ENCODE data around the gene RPEL1.
"Not testable (repeated sequence)": the region's sequence is repeated elsewhere in the genome, so short reads cannot be mapped to it uniquely, and the experiment has no call there.

Gene RPEL1

GRCh38 chr10:103245587-103245986, at the start of gene RPEL1:
Gene RPEL1, plus strand, starts transcription at chr10:103245887. Its CDS starts 110 bp downstream, at chr10:103245997.
- not testable (repeated sequence) for H3K4me3 ChIP-seq (ENCODE audit: low read depth, low read length)

GRCh38 chr10:103196516-103196915, 49.2 kb upstream of the RPEL1 start:
- no peak overlapping the region for H3K4me3 ChIP-seq (ENCODE audit: low read depth, low read length)

- H3K4me3 ChIP-seq (ENCODE audit: low read depth, low read length) = no peak overlapping the region
Measured at GRCh38 chr10:103197174-103197573, 48.5 kb upstream of the RPEL1 start.

DNA sequence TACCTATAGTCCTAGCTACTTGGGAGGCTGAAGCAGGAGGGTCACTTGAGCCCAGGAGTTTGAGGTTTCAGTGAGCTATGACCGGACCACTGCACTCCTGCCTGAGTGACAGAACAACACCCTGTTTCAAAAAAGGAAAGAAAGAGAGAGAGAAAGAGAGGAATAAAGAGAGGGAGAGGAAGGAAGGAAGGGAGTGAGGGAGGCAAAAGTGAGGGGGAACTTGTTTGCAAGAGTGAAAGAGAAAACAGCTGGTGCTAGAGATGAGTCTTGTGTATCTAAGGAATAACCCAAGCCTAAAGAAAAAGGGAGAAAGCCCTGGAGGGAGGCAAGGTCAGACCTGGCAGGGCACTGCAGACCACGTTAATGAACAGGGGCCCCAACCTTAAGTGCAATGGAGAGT, 47.8 kb upstream of the RPEL1 start:
- H3K4me3 ChIP-seq (ENCODE audit: low read depth, low read length) = no peak overlapping the region

DNA sequence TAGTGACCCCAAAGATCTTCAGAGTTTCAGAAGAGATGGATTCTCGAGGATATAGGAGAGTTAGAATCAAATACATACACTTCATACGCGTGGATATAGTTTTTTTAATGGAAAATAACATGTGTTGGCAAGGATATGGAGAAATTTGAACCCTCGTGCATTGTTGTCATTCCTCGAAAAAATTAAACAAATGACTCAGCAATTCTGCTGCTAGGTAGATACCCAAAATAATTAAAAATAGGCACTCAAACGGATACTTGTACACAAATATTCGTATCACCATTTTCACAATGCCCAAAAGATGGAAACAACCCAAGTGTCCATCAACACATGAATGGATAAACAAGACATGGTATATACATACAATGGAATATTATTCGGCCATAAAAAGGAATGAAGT, 47.0 kb upstream of the RPEL1 start:
- H3K4me3 ChIP-seq (ENCODE audit: low read depth, low read length) = no peak overlapping the region

DNA sequence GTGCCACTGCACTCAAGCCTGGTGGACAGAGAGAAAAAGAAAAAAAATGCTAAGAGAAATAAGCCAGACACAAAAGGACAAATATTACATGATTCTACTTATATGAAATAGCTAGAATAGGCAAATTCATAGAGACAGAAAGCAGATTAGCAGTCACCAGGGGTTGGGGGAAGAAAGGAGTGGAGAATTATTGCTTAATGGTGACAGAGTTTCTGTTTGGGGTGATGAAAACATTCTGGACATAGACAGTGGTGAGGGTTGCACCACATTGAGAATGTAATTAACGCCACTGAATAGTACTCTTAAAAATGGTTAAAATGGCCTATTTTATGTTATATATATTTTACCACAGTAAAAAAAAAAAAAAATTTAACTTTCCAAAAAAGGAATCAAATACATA, 46.2 kb upstream of the RPEL1 start:
- H3K4me3 ChIP-seq (ENCODE audit: low read depth, low read length) = no peak overlapping the region

DNA sequence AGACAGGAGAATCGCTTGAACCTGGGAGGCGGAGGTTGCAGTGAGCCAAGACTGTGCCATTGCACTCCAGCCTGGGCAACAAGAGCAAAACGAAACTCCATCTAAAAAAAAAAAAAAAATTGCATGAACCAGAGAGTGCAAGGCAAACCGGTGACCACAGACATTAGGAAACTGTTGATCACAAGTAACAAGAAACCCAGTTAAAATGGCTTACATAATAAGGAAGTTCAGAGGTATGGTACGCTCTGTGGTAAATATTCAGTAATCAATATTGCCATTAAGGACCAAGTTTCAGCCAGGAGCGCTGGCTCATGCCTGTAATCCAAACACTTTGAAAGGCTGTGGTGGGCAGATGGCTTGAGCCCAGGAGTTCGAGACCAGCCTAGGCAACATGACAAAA, 43.4 kb upstream of the RPEL1 start:
- no peak overlapping the region for H3K4me3 ChIP-seq (ENCODE audit: low read depth, low read length)

- H3K4me3 ChIP-seq (ENCODE audit: low read depth, low read length) = no peak overlapping the region
Measured at GRCh38 chr10:103203466-103203865, 42.2 kb upstream of the RPEL1 start.

DNA sequence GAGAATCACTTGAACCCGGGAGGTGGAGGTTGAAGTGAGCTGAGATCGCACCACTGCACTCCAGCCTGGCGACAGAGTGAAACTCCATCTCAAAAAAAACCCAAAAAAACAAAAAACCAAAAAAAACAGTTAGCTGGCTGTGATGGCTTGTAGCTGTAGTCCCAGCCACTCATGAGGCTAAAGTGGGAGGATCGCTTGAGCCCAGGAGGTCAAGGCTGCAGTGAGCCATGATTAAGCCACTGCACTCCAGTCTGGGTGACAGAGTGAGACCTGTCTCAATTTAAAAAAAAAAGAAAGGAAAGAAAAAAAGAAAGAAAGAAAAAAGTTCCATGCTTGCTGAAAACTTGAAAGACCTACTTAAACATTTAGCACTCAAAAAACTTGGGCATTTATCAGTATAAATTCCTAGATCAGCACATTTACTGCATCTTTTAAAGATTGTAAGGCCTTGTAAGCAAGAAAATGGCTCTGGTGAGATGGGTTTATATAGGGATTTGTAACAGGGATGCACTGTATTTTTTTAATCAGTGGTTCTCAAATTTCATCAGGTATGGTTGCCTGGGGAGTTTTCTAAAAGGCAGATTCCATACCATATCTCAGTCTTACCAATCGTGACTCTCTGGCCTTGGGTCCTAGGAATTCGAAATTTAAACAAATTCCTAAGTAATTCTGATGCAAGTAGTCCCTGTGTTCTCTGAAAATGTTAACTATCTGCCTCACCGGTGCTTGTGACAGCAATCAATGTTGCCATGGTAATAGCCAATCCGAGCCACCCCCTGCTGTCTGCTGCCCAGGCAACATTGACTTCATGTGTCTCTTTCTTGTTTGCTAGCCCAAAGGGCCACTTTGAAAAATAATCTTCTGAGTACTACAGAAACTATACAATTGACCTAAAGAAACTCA, 41.1 kb upstream of the RPEL1 start:
- no peak overlapping the region for H3K4me3 ChIP-seq (ENCODE audit: low read depth, low read length)

DNA sequence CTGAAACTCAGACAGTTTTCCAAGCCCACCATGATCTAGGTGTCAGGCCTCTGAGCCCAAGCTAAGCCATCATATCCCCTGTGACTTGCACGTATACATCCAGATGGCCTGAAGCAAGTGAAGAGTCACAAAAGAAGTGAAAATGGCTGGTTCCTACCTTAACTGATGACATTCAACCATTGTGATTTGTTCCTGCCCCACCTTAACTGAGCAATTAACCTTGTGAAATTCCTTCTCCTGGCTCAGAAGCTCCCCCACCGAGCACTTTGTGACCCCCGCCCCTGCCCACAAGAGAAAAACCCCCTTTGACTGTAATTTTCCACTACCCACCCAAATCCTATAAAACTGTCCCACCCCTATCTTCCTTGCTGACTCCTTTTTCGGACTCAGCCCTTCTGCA, 40.3 kb upstream of the RPEL1 start:
- not testable (repeated sequence) for H3K4me3 ChIP-seq (ENCODE audit: low read depth, low read length)

- peak overlapping the region; percentile 1 for H3K4me3 ChIP-seq (ENCODE audit: low read depth, low read length)
Measured at GRCh38 chr10:103206715-103207114, 39.0 kb upstream of the RPEL1 start.

GRCh38 chr10:103207141-103207540, 38.5 kb upstream of the RPEL1 start:
- H3K4me3 ChIP-seq (ENCODE audit: low read depth, low read length) = no peak overlapping the region

DNA sequence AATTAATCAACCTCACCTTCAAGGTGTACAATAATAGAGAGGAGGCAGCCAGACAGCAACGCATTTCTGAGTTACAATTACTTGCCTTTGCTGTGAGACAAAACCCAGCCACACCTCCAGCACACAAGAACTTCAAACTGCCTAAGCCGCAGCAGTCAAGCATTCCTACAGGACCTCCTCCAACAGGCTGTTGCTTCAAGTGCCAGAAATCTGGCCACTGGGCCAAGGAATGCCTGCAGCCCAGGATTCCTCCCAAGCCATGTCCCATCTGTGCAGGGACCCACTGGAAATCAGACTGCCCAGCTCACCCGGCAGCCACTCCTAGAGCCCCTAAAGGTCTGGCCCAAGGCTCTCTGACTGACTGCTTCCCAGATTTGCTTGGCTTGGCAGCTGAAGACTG, 38.0 kb upstream of the RPEL1 start:
- H3K4me3 ChIP-seq (ENCODE audit: low read depth, low read length) = not testable (repeated sequence)

DNA sequence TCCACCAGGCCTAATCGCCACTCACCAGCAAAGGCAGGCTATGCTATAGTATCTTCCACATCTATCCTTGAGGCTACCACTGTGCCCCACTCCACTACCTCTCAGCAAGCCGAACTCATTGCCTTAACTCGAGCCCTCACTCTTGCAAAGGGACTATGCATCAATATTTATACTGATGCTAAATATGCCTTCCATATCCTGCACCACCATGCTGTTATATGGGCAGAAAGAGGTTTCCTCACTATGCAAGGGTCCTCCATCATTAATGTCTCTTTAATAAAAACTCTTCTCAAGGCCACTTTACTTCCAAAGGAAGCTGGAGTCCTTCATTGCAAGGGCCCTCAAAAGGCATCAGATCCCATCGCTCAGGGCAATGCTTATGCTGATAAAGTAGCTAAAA, 35.4 kb upstream of the RPEL1 start:
- not testable (repeated sequence) for H3K4me3 ChIP-seq (ENCODE audit: low read depth, low read length)

DNA sequence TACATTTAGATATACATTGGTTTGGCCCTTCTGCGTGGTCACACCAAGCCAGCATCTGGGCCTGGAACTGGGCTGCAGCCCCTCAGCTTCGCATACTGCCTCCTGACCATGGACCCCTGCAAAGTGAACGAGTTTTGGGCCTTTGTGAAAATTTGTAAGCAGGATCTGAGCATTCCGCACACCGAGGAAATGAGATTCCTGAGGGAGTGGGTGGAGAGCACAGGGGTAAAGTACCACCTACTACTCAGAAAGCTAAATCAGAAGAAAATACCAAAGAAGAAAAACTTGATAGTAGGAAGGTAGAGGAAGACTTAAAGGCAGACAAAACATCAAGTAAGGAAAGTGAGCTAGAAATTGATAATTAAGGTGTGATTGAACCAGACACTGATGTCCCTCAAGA, 30.1 kb upstream of the RPEL1 start:
- H3K4me3 ChIP-seq (ENCODE audit: low read depth, low read length) = no peak overlapping the region

DNA sequence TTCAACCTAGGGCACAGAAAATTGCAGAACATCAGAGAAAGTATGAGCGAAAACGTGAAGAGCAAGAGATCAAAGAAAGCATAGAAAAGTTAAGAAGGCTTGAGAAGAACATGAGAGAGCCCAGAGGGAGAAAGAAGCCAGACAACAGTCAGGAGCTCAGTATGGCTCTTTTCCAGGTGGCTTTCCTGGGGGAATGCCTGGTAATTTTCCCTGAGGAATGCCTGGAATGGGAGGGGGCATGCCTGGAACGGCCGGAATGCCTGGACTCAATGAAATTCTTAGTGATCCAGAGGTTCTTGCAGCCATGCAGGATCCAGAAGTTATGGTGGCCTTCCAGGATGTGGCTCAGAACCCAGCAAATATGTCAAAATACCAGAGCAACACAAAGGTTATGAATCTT, 29.3 kb upstream of the RPEL1 start:
- H3K4me3 ChIP-seq (ENCODE audit: low read depth, low read length) = not testable (repeated sequence)

DNA sequence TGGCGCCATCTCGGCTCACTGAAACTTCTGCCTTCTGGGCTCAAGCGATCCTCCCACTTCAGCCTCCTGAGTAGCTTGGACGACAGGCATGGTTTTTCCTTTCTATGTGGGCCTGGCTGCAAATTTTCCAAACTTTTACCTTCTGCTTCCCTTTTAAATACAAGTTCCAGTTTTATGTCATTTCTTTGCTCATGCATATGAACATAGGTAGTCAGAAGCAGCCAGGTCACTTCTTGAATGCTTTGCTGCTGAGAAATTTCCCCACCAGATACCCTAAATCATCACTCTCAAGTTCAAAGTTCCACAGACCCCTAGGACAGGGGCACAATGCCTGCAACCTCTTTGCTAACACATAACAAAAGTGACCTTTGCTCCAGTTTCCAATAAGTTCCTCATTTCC, 21.6 kb upstream of the RPEL1 start:
- no peak overlapping the region for H3K4me3 ChIP-seq (ENCODE audit: low read depth, low read length)

- not testable (repeated sequence) for H3K4me3 ChIP-seq (ENCODE audit: low read depth, low read length)
Measured at GRCh38 chr10:103224721-103225120, 21.0 kb upstream of the RPEL1 start.

- no peak overlapping the region for H3K4me3 ChIP-seq (ENCODE audit: low read depth, low read length)
Measured at GRCh38 chr10:103225939-103226338, 19.7 kb upstream of the RPEL1 start.

DNA sequence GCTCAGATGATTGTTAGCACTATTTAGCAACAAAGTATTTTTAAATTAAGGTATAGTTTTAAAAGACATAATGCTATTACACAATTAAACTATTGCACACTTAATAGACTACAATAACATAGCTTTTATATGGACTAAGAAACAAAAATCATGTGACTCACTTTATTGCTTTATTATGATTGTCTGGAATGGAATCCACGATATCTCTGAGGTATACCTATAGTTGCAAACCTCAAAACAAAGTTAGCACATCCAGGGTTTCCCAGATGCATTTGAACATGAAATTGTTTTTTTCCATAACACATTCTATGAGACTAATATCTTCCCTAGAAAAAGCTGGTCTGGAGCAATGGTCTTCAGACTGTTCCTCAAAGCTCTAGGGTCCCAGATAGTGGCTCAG, 18.3 kb upstream of the RPEL1 start:
- H3K4me3 ChIP-seq (ENCODE audit: low read depth, low read length) = no peak overlapping the region

GRCh38 chr10:103231047-103231551, 14.6 kb upstream of the RPEL1 start:
- no peak overlapping the region for H3K4me3 ChIP-seq (ENCODE audit: low read depth, low read length)

DNA sequence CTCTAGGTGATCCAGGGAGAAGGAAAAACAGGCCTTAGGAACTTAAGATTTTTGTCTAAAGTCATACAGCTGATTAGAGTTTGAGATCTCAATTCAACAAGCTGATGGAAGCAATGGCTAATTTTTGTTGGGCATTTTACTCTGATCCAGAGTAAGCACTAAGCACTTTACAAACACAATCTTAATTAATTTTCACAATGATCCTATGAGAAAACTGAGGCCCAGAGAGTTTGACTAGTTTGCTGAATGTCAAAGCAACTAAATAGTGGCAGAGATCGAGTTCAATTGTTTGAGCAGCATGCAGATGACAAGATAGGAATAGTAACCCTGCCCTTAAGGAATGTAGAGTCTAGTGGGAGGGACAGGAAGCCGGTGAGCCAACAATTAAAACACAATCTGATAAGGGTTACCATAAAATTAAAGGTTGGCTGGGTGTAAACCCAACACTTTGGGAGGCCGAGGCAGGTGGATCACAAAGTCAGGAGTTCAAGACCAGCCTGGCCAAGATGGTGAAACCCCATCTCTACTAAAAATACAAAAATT, 13.5 kb upstream of the RPEL1 start:
- no peak overlapping the region for H3K4me3 ChIP-seq (ENCODE audit: low read depth, low read length)

Measured in iPS-11a (cell line).